NOMO-1 (cell line): ENCODE data around the gene ZKSCAN2.

Experiments
- DNase-seq, 2 experiments: peaks; one replicate each; lab custom pipeline; 2025; ENCODE audit not compliant: unreplicated experiment in 2 of 2; lab: John Stamatoyannopoulos, UW

Gene ZKSCAN2

DNA sequence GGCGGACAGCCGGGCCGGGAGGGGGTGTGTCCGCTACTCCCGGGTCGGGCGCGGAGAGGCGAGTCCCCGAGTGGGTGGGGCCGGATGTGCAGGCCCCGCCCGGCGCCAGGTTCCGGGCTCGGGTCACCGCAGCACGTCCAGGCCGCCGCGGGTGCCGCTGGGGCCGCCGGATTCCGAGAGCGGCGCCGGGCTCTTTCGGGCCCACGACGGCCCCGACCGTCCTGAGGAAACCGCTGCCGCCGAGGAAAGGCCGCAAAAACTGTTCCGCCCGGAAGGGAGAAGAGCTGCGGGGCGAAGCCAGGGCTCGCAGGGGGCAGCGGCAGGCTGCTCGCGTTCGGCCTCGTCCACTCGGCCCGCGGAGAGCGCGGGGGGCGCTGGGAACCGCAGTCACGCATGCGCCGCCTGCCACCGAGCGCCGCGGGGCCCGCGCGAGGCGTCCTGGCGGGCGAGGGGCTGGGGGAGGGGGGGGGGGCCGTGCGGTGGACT is at the start of gene ZKSCAN2:
Gene ZKSCAN2 (minus strand): TSS at position 376 of the 486 bp plus-strand sequence. CDS start 718 bp downstream, outside the sequence.
- peak; percentile 71 to 85 for DNase-seq

DNA sequence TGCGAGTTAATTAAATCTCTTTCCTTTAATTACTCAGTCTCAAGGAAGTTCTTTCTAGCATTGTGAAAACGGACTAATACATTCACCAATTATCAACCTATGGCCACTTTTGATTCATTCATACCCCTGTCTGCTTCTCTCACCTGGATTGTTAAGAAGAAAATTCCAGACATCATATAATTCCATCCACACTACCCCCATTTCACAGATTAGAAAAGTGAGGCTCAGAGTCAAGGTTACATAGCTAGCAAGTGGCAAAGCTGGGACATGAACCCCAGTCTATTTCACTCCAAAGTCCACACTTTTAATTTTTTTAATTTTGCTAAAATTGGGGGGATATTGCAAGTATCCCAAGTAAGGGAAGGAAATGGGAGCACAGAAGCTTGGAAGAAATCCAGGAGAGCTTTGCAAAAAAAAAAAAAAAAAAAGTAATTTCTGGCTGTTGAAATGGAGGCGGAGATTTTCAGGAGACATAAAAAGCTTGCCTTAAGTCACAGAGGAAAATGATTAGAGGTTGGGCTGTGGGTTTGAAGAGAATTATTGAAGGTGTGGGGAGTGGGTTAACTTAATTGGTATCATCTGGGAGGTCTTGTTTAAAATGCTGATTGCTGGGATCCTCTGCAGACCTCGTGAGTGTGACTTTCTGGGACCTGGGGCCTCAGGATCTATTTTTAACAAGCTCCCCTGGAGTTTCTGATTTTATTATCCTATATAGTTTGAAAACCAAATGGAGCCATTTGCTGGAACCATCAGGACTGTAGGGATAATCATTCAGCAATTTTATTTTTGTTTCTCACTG is 42.3 kb upstream of the ZKSCAN2 start:
- no peak for DNase-seq

GRCh38 chr16:25298165-25298872 is 40.7 kb upstream of the ZKSCAN2 start:
- DNase-seq, result no peak

GRCh38 chr16:25297151-25297787 is 39.6 kb upstream of the ZKSCAN2 start:
- no peak for DNase-seq

DNA sequence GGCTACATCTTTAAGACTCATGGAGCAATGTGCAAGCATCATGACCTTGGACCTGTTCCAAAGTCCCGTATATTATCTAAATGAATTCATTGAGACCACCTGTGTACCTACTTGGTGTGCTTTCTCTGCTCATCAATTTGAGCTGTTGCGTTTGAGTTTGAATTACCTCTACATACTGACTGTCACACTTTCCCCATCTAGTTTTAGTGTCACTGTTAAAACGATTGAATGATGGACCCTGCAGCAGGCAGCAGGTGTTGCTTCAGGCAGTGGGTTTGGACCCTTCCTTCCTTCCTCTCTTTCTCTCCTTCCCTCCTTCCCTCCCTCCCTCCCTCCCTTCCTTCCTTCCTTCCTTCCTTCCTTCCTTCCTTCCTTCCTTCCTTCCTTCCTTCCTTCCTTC is 33.9 kb upstream of the ZKSCAN2 start:
- DNase-seq, result no peak

GRCh38 chr16:25289466-25289865 is 31.8 kb upstream of the ZKSCAN2 start:
- DNase-seq, result no peak

DNA sequence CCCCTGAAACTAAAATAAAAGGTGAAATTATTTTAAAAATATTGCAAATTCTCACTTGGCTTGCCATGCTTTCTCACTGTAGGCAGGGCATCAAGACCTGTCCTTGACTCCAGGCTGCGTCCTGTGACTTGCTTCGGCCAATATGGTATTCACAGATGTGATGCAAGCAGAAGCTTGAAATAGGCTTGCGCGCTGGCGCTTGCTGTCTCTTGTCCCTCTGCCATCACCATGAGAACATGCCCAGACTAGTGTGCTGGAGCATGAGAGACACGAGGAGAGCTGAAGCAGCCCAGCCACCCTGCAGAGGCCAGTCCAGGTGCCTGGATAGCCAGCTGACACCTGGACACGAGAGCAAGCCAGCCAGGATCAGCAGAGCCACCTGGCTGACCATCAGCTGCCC is 21.8 kb upstream of the ZKSCAN2 start:
- no peak for DNase-seq

DNA sequence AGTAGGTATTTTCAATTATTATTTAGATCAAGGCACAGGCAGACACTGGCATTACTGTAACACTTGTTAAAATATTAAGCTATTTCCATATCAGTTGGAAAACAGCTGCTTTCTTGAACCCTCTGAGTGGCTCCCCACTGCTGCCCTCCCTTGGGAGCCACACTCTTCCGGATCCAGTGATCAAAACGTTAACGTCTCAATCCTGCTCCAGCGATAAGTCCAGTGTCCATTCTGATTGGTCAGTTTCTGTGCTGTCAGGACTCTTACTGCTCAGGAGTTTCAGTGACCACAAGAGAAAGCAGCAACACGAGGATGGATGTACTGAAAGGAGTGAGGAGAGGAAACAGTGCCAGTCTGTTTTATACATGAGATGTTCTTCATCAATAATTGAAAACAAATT is 13.8 kb upstream of the ZKSCAN2 start:
- no peak for DNase-seq

DNA sequence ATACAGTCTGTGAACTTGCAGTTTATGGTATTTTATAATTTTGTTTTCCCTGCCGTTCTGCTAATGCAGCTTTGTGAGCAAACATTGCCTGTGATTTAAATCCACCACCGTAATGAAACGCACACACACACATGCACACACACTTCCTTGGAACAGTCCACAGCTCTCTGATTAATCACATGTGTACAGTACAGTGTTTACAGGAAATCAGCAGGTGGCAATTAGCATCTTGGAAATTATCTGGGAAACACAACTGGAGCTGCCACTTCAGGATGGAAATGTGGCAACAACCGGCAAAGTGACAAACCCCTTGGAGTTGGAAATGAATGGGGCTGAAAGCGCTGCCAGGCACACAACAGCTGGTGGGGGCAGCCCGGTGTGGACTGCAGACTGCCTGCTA is 12.9 kb upstream of the ZKSCAN2 start:
- no peak for DNase-seq

GRCh38 chr16:25269879-25270278 is 12.2 kb upstream of the ZKSCAN2 start:
- DNase-seq, result no peak

- no peak for DNase-seq
These were observed 8.3 kb upstream of the ZKSCAN2 start for GRCh38 chr16:25265968-25266367.

DNA sequence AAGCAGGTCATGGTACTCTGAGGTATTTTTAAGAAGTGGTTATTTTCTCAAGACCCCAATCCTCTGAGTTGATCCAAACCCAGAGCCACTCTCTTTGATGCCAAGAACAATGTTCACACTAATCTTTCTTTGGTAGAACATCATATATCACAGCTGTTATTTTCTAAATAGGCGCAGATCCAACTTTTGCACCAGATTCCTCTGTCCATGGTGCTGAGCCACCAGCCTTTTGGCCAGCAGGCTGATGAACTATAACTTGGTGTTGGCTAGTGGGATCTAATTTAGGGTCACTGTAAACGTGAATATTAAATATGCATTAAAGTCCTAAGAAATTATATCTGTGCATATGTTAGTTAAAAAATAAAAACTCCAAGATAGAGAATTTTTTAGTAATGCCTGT is 7.0 kb upstream of the ZKSCAN2 start:
- DNase-seq, result peak in 1 of 2 experiments; percentile 2

- no peak for DNase-seq
These were observed 2.8 kb upstream of the ZKSCAN2 start for GRCh38 chr16:25260416-25260815.

DNA sequence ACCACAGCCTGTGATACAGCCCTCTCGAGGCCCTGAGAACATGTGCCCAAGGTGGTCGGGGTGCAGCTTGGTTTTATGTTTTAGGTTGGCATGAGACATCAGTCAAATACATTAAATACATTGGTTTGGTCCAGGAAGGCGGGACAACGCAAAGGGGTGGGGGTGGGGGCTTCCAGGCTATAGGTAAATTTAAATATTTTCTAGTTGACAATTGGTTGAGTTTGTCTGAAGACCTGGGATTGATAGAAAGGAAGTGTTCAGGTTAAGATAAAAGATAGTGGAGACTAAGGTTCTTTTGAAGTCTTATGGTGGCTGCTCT is 1.2 kb upstream of the ZKSCAN2 start:
- no peak for DNase-seq

DNA sequence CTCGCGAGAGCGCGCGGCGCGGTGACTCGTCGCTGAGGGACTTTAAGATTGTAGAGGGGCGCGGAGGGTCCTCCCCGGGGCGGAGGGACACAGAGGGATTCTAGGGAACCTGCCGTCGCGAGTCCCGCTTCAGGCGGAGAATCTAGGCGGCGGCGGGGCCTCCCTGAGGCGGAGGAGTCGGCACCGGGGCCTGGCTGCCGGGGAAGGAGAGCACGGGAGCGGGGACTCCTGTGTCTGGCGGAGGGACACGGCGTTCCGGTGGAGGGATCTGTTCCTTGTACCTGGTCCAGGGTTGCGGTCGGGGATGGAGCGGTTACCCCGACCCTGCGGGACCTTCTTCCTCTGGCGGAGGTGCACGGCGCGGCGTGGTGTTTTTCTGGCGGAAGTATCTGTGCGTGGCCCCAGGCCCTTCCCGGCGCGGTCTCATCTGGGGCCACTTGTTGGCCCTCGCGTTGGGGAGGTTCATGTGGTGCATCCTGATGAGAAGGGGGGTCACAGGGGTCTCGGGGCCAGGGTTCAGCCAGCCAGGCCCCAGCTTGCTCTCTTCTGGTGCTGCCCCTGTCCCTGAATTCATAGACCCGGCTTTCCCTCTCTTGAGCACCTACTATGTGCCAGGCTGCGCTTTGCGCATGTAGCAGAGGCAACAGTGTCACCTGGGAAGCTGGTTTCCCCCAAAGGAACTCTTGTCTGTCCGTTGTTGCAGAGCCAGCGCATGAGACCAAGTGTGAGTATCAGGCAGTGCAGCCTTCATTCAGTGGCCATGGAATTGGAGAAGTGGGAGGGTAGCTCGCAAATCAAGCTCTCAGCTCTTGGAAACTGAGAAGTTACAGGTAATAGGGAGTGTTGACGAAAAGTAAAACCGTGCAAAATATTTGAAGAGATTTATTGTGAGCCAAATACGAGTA is 563 bp upstream of the ZKSCAN2 start:
- DNase-seq, result peak; percentile 75 to 78

DNA sequence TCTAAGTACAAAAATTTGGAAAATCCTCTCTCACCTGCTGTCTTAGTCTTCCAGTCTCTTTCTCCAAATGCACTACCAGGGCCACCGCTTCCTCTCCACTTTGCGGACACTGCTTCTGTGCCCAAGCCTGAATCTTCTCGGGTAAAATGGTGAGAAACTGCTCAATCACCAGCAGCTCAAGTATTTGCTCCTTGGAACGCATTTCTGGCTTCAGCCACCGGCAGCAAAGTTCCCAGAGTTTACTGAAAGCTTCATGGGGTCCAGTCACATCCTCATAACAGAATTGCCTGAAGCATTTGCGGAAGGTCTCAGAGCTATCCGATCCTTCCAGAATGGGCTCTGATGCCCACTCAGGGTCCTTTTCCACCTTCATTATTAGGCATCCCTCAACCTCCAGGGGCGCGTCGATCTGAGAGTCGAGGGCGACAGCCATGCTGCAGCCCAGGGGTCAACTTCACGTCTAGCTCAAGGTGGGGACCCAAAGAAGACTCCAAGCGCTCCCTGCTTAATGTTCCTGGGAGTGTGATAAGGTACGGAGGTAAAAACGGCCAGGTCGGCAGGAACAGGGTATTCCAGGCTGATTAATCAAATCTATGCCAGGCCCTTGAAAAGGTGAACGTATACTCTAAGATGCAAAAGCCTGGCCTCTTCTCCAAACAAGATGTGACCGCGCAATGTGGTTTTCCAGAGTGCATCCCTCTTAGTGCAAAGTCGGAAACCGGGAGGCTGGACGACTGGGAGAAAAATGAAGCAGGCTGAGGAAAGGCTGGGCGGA is 763 bp downstream of the ZKSCAN2 start:
- DNase-seq, result peak; percentile 16 to 40

- DNase-seq, result no peak
These were observed 4.3 kb downstream of the ZKSCAN2 start for GRCh38 chr16:25253322-25253721.

GRCh38 chr16:25250467-25250866 is 7.2 kb downstream of the ZKSCAN2 start:
- no peak for DNase-seq

GRCh38 chr16:25235991-25236390 is 21.7 kb downstream of the ZKSCAN2 start:
- no peak for DNase-seq

DNA sequence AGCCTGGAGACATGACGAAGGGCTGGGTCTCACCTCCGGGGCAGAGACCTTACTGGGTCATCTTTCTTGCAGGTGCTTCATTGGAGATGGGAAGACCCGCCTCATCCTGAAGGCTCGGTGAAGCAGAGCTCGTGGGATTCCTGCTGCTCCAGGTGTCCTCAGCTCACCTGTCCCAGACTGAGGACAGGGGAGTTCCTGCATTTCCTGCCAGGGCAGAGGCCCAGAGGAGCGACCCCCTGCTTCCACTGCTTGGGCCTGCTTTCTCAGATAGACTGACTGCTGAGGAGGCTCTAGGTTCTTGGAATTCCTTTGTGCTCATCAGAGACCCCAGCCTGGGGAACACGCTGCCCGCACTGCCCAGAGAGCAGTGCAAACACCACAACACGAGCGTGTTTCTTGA is 29.3 kb downstream of the ZKSCAN2 start:
- no peak for DNase-seq
